Vagina (tissue), 2 donors: ENCODE data around the gene ANKS4B. TPM values are rescaled to one million over a fixed set of nuclear protein-coding genes. Genes with fewer than 3 reads are reported as not detected.

Source experiments
- DNase-seq, 2 donors: peaks; one replicate each; pipeline ENCODE4 v3.0.0-alpha.2; 2017; ENCODE audit errors: extremely low spot score in 2 of 2
- H3K27ac ChIP-seq: fragments of 200-600 bp; sonication (generic); one replicate; pipeline ENCODE4 v1.5.1; 2019
- H3K27me3 ChIP-seq: fragments of 200-600 bp; sonication (generic); one replicate; pipeline ENCODE4 v1.5.1; 2019
- H3K36me3 ChIP-seq, 2 donors: fragments of 200-600 bp; sonication (generic); one replicate each; pipeline ENCODE4 v1.5.1; 2017 to 2019
- H3K4me1 ChIP-seq: fragments of 200-600 bp; sonication (generic); one replicate; pipeline ENCODE4 v1.5.1; 2019
- H3K4me3 ChIP-seq, 2 donors: fragments of 200-600 bp; sonication (generic); 1 replicate in 1 of 2; 2 replicates in 1 of 2; pipeline ENCODE4 v1.5.1; 2016 to 2019
- H3K9me3 ChIP-seq: fragments of 200-600 bp; sonication (generic); one replicate; pipeline ENCODE4 v1.5.1; 2019
- POLR2A ChIP-seq, 2 donors: fragments of 450-650 bp; IDR thresholded peaks; one replicate each; pipeline ENCODE4 v1.6.1; 2017; ENCODE audit warnings: antibody characterized with exemption in 2 of 2, mild to moderate bottlenecking in 2 of 2, moderate library complexity in 2 of 2
- POLR2AphosphoS5 ChIP-seq, 2 donors: sonication (generic); formaldehyde crosslinking; IDR thresholded peaks; one replicate each; pipeline ENCODE4 v1.9.0; 2017; ENCODE audit warnings: antibody characterized with exemption in 2 of 2, mild to moderate bottlenecking in 2 of 2, low read depth in 1 of 2; ENCODE audit not compliant: insufficient read depth in 1 of 2
- intact Hi-C: fragments of 100-400 bp; cut with DNase I; formaldehyde crosslinking; loops from one replicate; pipeline ENCODE4 v1.15.1; 2023
- total RNA-seq: library from RNA; depleted of rRNA; stranded (reverse); fragments of >200 nt; gene quantifications from one replicate; pipeline ENCODE4 v1.2.3, GENCODE V29; 2016
- TF ChIP-seq, protein P1 (sequence below), 3 experiments: fragments of 450-650 bp in 2 of 3; fragments of 200-600 bp in 1 of 3; sonication (generic) in 1 of 3; IDR thresholded peaks; one replicate each; pipeline ENCODE4 v1.5.1; 2017 to 2019; ENCODE audit warnings: antibody characterized with exemption in 3 of 3, mild to moderate bottlenecking in 2 of 3, moderate library complexity in 2 of 3

The ANKS4B gene
- total RNA-seq, result not detected

GRCh38 chr16:21233521-21234150 is at the start of gene ANKS4B:
Gene ANKS4B (plus strand): TSS chr16:21233699. CDS start chr16:21233738, 39 bp downstream.
- DNase-seq, result peak in 1 of 2 donors; percentile 6
- TF ChIP-seq, protein P1, sequence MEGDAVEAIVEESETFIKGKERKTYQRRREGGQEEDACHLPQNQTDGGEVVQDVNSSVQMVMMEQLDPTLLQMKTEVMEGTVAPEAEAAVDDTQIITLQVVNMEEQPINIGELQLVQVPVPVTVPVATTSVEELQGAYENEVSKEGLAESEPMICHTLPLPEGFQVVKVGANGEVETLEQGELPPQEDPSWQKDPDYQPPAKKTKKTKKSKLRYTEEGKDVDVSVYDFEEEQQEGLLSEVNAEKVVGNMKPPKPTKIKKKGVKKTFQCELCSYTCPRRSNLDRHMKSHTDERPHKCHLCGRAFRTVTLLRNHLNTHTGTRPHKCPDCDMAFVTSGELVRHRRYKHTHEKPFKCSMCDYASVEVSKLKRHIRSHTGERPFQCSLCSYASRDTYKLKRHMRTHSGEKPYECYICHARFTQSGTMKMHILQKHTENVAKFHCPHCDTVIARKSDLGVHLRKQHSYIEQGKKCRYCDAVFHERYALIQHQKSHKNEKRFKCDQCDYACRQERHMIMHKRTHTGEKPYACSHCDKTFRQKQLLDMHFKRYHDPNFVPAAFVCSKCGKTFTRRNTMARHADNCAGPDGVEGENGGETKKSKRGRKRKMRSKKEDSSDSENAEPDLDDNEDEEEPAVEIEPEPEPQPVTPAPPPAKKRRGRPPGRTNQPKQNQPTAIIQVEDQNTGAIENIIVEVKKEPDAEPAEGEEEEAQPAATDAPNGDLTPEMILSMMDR (IDR thresholded peaks at IDR 0.05), result no peak
- no peaks in the 10 kb centered on the region for H3K9me3 ChIP-seq

GRCh38 chr16:21183995-21184394 is 49.5 kb upstream of the ANKS4B start:
- H3K27me3 ChIP-seq, result no peaks in the 10 kb centered on the region
- intact Hi-C loops, result loop anchor here (10.0 kb wide), 1 partner anchor 121 kb away; no protein-coding TSS in a partner anchor
- no peak for TF ChIP-seq POLR2A (IDR thresholded peaks at IDR 0.05)
- TF ChIP-seq POLR2AphosphoS5 (IDR thresholded peaks at IDR 0.05; ENCODE audit: insufficient read depth in 1 of 2, low read depth in 1 of 2), result no peak
- TF ChIP-seq, protein P1 (IDR thresholded peaks at IDR 0.05), result no peak

More at GRCh38 chr16:21233521-21234150, at the start of gene ANKS4B:
- Histone ChIP-seq H3K4me3 (no peak within 1 kb of the TSS), H3K4me1 (no peaks in the 10 kb centered on the region), H3K27me3 (no peaks in the 10 kb centered on the region), H3K27ac (no peak within 1 kb of the TSS), H3K36me3 (no peaks in the 10 kb centered on the region)
- intact Hi-C loops, result no loop called here

DNA sequence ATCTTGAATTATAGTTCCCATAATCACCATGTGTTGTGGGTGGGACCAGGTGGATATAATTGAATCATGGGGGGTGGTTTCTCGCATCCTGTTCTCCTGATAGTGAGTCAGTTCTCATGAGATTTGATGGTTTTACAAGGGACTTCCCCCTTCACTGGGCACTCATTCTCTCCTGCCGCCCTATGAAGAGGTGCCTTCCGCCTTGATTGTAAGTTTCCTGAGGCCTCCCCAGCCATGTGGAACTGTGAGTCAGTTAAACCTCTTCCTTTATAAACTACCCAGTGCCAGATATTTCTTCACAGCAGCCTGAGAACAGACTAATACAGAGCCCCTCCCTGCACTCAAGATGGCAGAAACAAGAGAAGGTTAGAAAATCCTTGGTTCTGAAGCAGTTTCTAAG is 48.7 kb upstream of the ANKS4B start:
- intact Hi-C loops, result loop anchor here (10.0 kb wide), 1 partner anchor 120 kb away; no protein-coding TSS in a partner anchor
- Histone ChIP-seq H3K27ac (no peak overlapping the region), H3K4me1 (no peaks in the 10 kb centered on the region), H3K36me3 (peaks cover 0 to 24% of the 10 kb centered on the region in 2 donors), H3K27me3 (no peaks in the 10 kb centered on the region), H3K4me3 (no peak overlapping the region), H3K9me3 (no peaks in the 10 kb centered on the region)
- no peak for DNase-seq
- TF ChIP-seq POLR2A (IDR thresholded peaks at IDR 0.05) (no peak), POLR2AphosphoS5 (IDR thresholded peaks at IDR 0.05; ENCODE audit: insufficient read depth in 1 of 2, low read depth in 1 of 2) (no peak)
- TF ChIP-seq, protein P1 (IDR thresholded peaks at IDR 0.05), result no peak

More at GRCh38 chr16:21183995-21184394, 49.5 kb upstream of the ANKS4B start:
- peaks cover 0 to 32% of the 10 kb centered on the region in 2 donors for H3K36me3 ChIP-seq
- no peaks in the 10 kb centered on the region for H3K4me1 ChIP-seq
- no peaks in the 10 kb centered on the region for H3K9me3 ChIP-seq
- H3K27ac ChIP-seq, result no peak overlapping the region
- no peak overlapping the region for H3K4me3 ChIP-seq
- no peak for DNase-seq

- Histone ChIP-seq H3K9me3 (no peaks in the 10 kb centered on the region), H3K4me1 (no peaks in the 10 kb centered on the region), H3K27ac (no peak overlapping the region), H3K27me3 (no peaks in the 10 kb centered on the region), H3K4me3 (no peak overlapping the region), H3K36me3 (peaks cover 0 to 15% of the 10 kb centered on the region in 2 donors)
- TF ChIP-seq, protein P1 (IDR thresholded peaks at IDR 0.05), result no peak
- no peak for TF ChIP-seq POLR2A (IDR thresholded peaks at IDR 0.05)
- no peak for TF ChIP-seq POLR2AphosphoS5 (IDR thresholded peaks at IDR 0.05; ENCODE audit: insufficient read depth in 1 of 2, low read depth in 1 of 2)
- intact Hi-C loops, result loop anchor here (10.0 kb wide), 1 partner anchor 119 kb away; no protein-coding TSS in a partner anchor
- DNase-seq, result no peak
Observed at GRCh38 chr16:21185659-21186325, 47.7 kb upstream of the ANKS4B start.

DNA sequence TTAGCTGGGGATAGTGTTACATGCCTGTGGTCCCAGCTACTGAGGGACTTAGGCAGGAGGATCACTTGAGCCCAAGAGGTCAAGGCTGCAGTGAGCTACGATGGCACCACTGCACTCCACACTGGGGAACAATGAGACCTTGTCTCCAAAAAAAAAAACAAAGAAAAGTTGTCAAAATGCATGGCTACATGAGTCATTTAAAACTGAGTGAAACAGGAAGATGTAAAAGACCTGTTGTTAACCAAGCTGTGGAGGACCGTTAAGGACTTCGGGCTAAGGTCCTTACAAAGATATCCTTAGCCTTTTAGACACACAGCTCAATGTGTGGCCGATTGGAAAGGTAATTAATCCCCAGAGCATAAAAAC is 47.2 kb upstream of the ANKS4B start:
- intact Hi-C loops, result loop anchor here (10.0 kb wide), 1 partner anchor 118 kb away; no protein-coding TSS in a partner anchor
- H3K4me1 ChIP-seq, result no peaks in the 10 kb centered on the region

More for the DNA sequence above, 47.2 kb upstream of the ANKS4B start:
- H3K27me3 ChIP-seq, result no peaks in the 10 kb centered on the region
- TF ChIP-seq, protein P1 (IDR thresholded peaks at IDR 0.05), result no peak
- no peak for TF ChIP-seq POLR2A (IDR thresholded peaks at IDR 0.05)
- TF ChIP-seq POLR2AphosphoS5 (IDR thresholded peaks at IDR 0.05; ENCODE audit: insufficient read depth in 1 of 2, low read depth in 1 of 2), result no peak
- no peaks in the 10 kb centered on the region for H3K9me3 ChIP-seq
- no peak overlapping the region for H3K4me3 ChIP-seq
- DNase-seq, result no peak
- H3K36me3 ChIP-seq, result peaks cover 0 to 10% of the 10 kb centered on the region in 2 donors
- H3K27ac ChIP-seq, result no peak overlapping the region
